Karpas-422 (cell line): ENCODE measurements around the gene SLC24A4. TPM values are rescaled to one million over a fixed set of nuclear protein-coding genes. Genes with fewer than 3 reads are reported as not detected.

ENCODE experiments used
- DNase-seq: peaks from one replicate; pipeline ENCODE4 v3.0.0-alpha.2; 2015
- H2AFZ ChIP-seq: fragments of 200-600 bp; sonication (generic); 2 replicates; pipeline ENCODE4 v1.6.1; 2014; ENCODE audit warnings: antibody characterized with exemption, low read length, mixed read lengths
- H3K27ac ChIP-seq: fragments of 200-600 bp; sonication (generic); 2 replicates; pipeline ENCODE4 v1.5.1; 2014; ENCODE audit warnings: mild to moderate bottlenecking, low read length, moderate library complexity
- H3K27me3 ChIP-seq: fragments of 200-600 bp; sonication (generic); 2 replicates; pipeline ENCODE4 v1.6.1; 2014; ENCODE audit warnings: low read length, mixed read lengths
- H3K36me3 ChIP-seq: fragments of 200-600 bp; sonication (generic); 2 replicates; pipeline ENCODE4 v1.6.1; 2014; ENCODE audit warnings: low read length, mixed read lengths; ENCODE audit not compliant: insufficient read depth
- H3K4me1 ChIP-seq: fragments of 200-600 bp; sonication (generic); 2 replicates; pipeline ENCODE4 v1.6.1; 2014; ENCODE audit warnings: mild to moderate bottlenecking, low read length, mixed read lengths
- H3K4me2 ChIP-seq: fragments of 200-600 bp; sonication (generic); 2 replicates; pipeline ENCODE4 v1.6.1; 2014; ENCODE audit warnings: low read length, low read depth, mild to moderate bottlenecking; ENCODE audit not compliant: poor library complexity, severe bottlenecking
- H3K4me3 ChIP-seq: fragments of 200-600 bp; sonication (generic); 2 replicates; pipeline ENCODE4 v1.5.1; 2014; ENCODE audit warnings: mild to moderate bottlenecking, antibody characterized with exemption, low read length, mixed read lengths
- H3K79me2 ChIP-seq: fragments of 200-600 bp; sonication (generic); 2 replicates; pipeline ENCODE4 v1.6.1; 2014; ENCODE audit warnings: mild to moderate bottlenecking, low read length, mixed read lengths
- H3K9ac ChIP-seq: fragments of 200-600 bp; sonication (generic); 2 replicates; pipeline ENCODE4 v1.6.0; 2014; ENCODE audit warnings: low read length
- H3K9me2 ChIP-seq: fragments of 200-600 bp; sonication (generic), shearing (Covaris generic); replicated peaks from 2 replicates; pipeline ENCODE4 v1.6.0; 2014; ENCODE audit warnings: mild to moderate bottlenecking, low read length, moderate library complexity; ENCODE audit not compliant: insufficient read depth
- H3K9me3 ChIP-seq: fragments of 300-700, 200-600 bp; sonication (generic); 2 replicates; pipeline ENCODE4 v1.6.1; 2014; ENCODE audit warnings: low read length, mixed read lengths
- H4K20me1 ChIP-seq: fragments of 200-600 bp; sonication (generic); 2 replicates; pipeline ENCODE4 v1.6.1; 2014; ENCODE audit warnings: mild to moderate bottlenecking, antibody characterized with exemption, low read length, low read depth; ENCODE audit not compliant: insufficient read depth
- total RNA-seq: library from RNA; depleted of rRNA; stranded (reverse); fragments of >200 nt; shearing (Covaris generic); gene quantifications from 2 replicates; pipeline ENCODE4 v1.2.3, GENCODE V29; 2014; ENCODE audit warnings: low replicate concordance

The SLC24A4 gene
- total RNA-seq, 1 experiment from 2014 or later, result not detected

DNA sequence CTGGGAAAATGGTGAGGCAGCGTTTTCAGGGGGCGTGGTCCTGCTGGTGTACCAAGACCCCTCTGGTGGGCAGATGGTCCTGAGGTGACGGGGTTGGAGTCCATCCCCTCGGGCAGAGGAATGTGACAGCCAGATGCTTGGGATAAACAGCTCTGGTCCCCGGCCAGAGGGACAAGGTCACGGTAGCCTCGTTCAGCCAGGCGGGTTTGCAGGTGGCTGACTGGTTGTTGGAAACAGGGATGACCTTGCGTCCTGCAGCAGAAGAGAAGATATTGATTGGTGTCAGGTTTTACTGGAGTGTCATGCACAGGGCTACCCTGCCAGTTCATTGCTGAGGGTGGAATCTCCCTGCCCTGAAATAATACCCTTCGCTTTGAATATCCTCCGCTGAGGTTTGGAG, 43.3 kb downstream of the SLC24A4 start:
- Histone ChIP-seq H3K9me2 (no peaks in the 10 kb centered on the region), H3K4me3 (no peak overlapping the region), H3K9ac (no peak overlapping the region), H3K27ac (no peak overlapping the region), H3K36me3 (no peaks in the 10 kb centered on the region), H3K4me2 (no peak overlapping the region), H3K4me1 (no peaks in the 10 kb centered on the region), H4K20me1 (no peaks in the 10 kb centered on the region), H2AFZ (no peak overlapping the region), H3K9me3 (no peaks in the 10 kb centered on the region), H3K27me3 (no peaks in the 10 kb centered on the region), H3K79me2 (no peaks in the 10 kb centered on the region)
- DNase-seq, result no peak

DNA sequence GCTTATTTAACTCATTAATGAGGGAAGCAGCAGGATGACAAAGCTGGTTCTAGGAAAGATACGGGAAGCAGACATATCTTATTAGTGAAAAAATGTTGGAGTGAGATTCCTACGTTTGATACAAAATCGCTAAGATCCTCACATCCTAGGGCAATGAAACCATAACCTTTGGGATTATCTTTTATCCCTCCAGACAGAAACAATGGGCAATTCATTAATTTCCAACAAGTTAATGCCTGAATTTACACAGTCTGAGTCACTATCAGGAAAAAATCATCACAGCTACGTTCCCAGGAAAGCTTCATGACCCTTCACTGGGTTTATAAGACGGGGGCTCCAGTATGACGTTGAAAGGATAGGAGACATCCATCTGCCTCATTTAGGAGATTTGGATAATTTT, 45.0 kb downstream of the SLC24A4 start:
- Histone ChIP-seq H4K20me1 (no peaks in the 10 kb centered on the region), H3K4me3 (no peak overlapping the region), H3K9me3 (no peaks in the 10 kb centered on the region), H3K9ac (no peak overlapping the region), H3K27ac (no peak overlapping the region), H3K4me1 (no peaks in the 10 kb centered on the region), H2AFZ (no peak overlapping the region), H3K27me3 (no peaks in the 10 kb centered on the region), H3K79me2 (no peaks in the 10 kb centered on the region), H3K36me3 (no peaks in the 10 kb centered on the region), H3K4me2 (no peak overlapping the region), H3K9me2 (no peaks in the 10 kb centered on the region)
- no peak for DNase-seq

DNA sequence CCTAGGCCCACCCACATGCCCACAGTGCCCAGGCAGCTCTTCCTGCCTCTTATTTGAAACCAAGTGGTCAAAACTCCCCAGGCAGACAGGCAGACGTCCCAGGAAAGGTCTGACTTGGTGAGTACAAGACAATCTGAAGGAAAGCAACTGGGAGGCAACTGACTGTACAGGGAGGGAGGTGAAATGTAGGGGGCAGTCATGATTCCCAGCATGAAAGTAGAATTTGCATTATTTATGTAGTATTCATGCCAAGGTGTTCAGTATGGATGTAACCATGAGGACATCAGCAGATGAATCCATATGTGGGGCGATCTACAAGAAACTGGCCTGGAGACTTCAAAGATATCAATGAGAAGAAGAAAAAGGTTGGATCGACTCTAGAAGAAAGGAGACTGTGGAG, 46.1 kb downstream of the SLC24A4 start:
- no peaks in the 10 kb centered on the region for H3K79me2 ChIP-seq
- H3K27ac ChIP-seq, result no peak overlapping the region
- DNase-seq, result no peak

DNA sequence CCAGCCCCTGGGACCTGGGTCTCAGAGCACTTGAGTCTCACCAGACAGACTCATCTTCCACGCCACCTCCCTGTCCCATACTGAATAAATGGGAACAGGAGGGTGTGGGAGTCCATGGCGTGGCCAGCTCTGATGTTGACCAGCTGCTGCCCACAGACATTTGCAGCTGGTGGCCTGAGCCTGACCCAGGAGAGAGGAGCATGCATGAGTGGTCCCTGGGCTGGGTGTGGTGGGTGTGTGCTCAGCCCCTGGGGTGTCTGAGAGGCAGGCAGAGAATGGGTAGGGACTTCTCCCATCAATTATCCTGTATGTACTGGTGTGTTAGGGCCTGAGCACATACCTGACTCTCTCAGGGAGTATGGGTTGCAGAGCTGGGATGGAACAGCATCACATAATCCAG, 49.3 kb downstream of the SLC24A4 start:
- Histone ChIP-seq H3K4me1 (no peaks in the 10 kb centered on the region), H4K20me1 (no peaks in the 10 kb centered on the region), H3K27ac (no peak overlapping the region), H3K27me3 (no peaks in the 10 kb centered on the region), H3K4me3 (no peak overlapping the region), H3K9me3 (no peaks in the 10 kb centered on the region), H3K4me2 (no peak overlapping the region), H3K9me2 (no peaks in the 10 kb centered on the region), H2AFZ (no peak overlapping the region), H3K79me2 (no peaks in the 10 kb centered on the region), H3K9ac (no peak overlapping the region), H3K36me3 (no peaks in the 10 kb centered on the region)
- no peak for DNase-seq

More for the DNA sequence above, 46.1 kb downstream of the SLC24A4 start:
- Histone ChIP-seq H3K36me3 (no peaks in the 10 kb centered on the region), H3K27me3 (no peaks in the 10 kb centered on the region), H2AFZ (no peak overlapping the region), H3K9ac (no peak overlapping the region), H4K20me1 (no peaks in the 10 kb centered on the region), H3K4me1 (no peaks in the 10 kb centered on the region), H3K9me2 (no peaks in the 10 kb centered on the region), H3K4me3 (no peak overlapping the region), H3K4me2 (no peak overlapping the region), H3K9me3 (no peaks in the 10 kb centered on the region)

DNA sequence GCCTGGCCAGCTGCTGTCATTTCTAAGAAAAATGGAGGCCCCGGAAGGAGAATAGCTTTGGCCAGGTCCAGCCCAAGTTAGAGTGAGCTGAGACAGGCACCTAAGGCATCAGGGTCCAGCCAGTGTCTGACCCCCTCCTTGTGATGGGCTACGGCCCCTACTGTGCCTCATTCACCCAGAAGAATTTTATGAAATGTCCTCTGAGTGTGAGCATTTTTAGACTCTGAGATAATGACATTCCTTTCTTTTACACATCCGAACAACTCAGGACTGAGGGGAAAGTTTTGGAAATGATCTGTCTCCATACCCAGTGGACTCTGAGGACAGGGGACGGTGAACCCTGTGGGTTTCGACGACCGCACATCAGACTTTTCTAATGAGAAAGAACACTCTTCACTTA, 50.4 kb downstream of the SLC24A4 start:
- H4K20me1 ChIP-seq, result no peaks in the 10 kb centered on the region
- H3K27ac ChIP-seq, result no peak overlapping the region
- no peak overlapping the region for H2AFZ ChIP-seq
- DNase-seq, result no peak
- no peaks in the 10 kb centered on the region for H3K27me3 ChIP-seq
- no peak overlapping the region for H3K4me2 ChIP-seq
- no peak overlapping the region for H3K4me3 ChIP-seq
- H3K4me1 ChIP-seq, result no peaks in the 10 kb centered on the region
- no peaks in the 10 kb centered on the region for H3K9me2 ChIP-seq
- no peaks in the 10 kb centered on the region for H3K36me3 ChIP-seq
- no peak overlapping the region for H3K9ac ChIP-seq
- no peaks in the 10 kb centered on the region for H3K79me2 ChIP-seq
- no peaks in the 10 kb centered on the region for H3K9me3 ChIP-seq

DNA sequence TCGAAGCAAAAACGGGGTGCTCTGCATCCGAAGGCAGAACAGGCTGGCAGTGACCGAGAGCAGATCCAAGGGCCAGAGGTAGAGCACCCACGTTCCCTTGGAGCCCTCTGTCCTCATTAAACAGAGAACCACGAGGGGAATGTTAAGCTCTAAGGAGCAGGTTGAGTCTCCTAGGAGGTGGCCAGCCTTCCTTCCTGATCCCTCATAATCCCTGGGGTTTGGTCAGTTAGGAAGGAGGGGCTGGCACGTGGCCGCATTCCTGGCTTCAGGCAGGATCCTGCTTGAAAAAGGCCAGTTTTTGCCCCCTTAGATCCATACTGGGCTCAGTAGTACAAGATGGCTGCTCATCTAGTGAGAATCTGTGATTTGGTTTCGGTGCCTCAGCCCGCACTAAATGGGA, 57.2 kb downstream of the SLC24A4 start:
- H2AFZ ChIP-seq, result no peak overlapping the region
- no peaks in the 10 kb centered on the region for H3K4me1 ChIP-seq

DNA sequence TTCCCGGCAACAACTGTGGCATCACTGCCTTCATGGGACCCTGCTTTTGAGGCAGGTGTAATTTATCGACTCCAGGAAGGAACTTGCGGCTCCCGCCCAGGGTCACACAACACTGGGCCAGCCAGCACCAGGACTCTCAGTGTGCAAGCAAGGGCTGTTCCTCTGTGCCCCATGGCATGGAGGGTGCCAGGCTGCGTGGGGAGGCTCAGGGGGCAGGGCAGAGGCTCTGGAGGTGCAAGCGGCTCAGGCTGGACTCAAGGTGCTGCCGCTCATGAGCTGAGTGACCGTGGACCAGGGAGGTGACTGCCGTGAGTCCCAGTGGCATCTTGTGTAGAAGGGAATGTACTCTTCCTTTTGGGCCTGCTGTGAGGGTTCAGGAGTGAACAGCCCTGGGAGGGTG, 57.6 kb downstream of the SLC24A4 start:
- no peak overlapping the region for H3K27ac ChIP-seq
- H4K20me1 ChIP-seq, result 0 out of 2 replicates have a peak, but pooled peaks cover 1% of the 10 kb centered on the region
- no peak overlapping the region for H2AFZ ChIP-seq
- no peaks in the 10 kb centered on the region for H3K79me2 ChIP-seq
- H3K9ac ChIP-seq, result no peak overlapping the region
- H3K4me2 ChIP-seq, result no peak overlapping the region
- no peaks in the 10 kb centered on the region for H3K9me3 ChIP-seq
- DNase-seq, result no peak
- no peaks in the 10 kb centered on the region for H3K36me3 ChIP-seq
- H3K9me2 ChIP-seq, result no peaks in the 10 kb centered on the region
- H3K4me1 ChIP-seq, result no peaks in the 10 kb centered on the region
- no peaks in the 10 kb centered on the region for H3K27me3 ChIP-seq
- H3K4me3 ChIP-seq, result no peak overlapping the region

More for the DNA sequence above, 57.2 kb downstream of the SLC24A4 start:
- H3K27me3 ChIP-seq, result no peaks in the 10 kb centered on the region
- DNase-seq, result no peak
- no peak overlapping the region for H3K27ac ChIP-seq
- no peaks in the 10 kb centered on the region for H3K79me2 ChIP-seq
- no peaks in the 10 kb centered on the region for H3K9me3 ChIP-seq
- H3K4me2 ChIP-seq, result no peak overlapping the region
- H3K4me3 ChIP-seq, result no peak overlapping the region
- H3K9me2 ChIP-seq, result no peaks in the 10 kb centered on the region
- no peak overlapping the region for H3K9ac ChIP-seq
- no peaks in the 10 kb centered on the region for H3K36me3 ChIP-seq
- H4K20me1 ChIP-seq, result no peaks in the 10 kb centered on the region

DNA sequence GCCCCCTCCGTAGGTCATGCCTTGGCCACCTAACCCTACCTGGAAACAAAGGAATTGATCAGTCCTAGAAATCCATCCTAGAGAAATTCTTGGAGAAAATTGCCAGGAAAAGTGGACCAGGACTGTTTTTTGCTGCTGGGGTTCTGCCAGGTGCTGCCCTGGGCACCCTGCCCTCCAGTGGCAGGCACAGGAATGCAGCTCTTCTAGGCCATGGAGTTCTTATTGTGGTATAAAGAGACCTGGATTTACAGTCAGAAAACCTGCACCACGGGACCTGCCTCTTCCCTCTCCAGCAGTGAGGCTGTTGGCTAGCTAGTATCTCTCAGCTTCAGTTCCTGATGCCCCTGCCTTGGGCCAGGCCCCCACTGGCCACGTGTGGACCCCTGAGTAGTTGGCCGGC, 59.7 kb downstream of the SLC24A4 start:
- Histone ChIP-seq H3K9me2 (no peaks in the 10 kb centered on the region), H3K4me1 (no peaks in the 10 kb centered on the region), H4K20me1 (0 out of 2 replicates have a peak, but pooled peaks cover 4% of the 10 kb centered on the region), H3K4me3 (no peak overlapping the region), H3K36me3 (no peaks in the 10 kb centered on the region), H3K9ac (no peak overlapping the region), H2AFZ (no peak overlapping the region), H3K4me2 (no peak overlapping the region), H3K79me2 (no peaks in the 10 kb centered on the region), H3K27ac (no peak overlapping the region), H3K9me3 (no peaks in the 10 kb centered on the region), H3K27me3 (no peaks in the 10 kb centered on the region)
- DNase-seq, result no peak

DNA sequence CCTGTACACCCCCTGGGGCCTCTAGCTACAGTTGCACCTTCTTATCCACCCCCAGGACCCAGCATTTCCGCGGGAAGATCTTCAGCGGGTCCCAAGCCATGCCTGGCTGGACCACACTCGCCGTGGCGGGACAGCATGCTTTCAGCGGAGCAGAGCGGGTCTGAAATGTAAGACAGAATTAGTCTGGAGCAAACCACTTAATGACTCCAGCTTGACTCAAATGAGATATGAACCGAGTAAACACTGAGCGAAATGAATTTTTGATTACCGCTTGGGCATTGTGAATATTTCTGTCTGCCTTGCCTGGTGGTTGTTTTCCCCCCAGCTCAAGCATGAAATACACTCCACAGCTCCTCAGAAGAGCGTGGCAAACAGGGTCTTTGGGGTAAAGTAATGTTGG, 60.8 kb downstream of the SLC24A4 start:
- no peaks in the 10 kb centered on the region for H3K9me3 ChIP-seq
- H3K36me3 ChIP-seq, result no peaks in the 10 kb centered on the region
- DNase-seq, result no peak
- no peaks in the 10 kb centered on the region for H3K4me1 ChIP-seq
- H4K20me1 ChIP-seq, result 0 out of 2 replicates have a peak, but pooled peaks cover 4% of the 10 kb centered on the region
- no peaks in the 10 kb centered on the region for H3K9me2 ChIP-seq
- no peaks in the 10 kb centered on the region for H3K79me2 ChIP-seq
- H3K27me3 ChIP-seq, result no peaks in the 10 kb centered on the region
- H3K9ac ChIP-seq, result no peak overlapping the region
- no peak overlapping the region for H2AFZ ChIP-seq
- H3K4me3 ChIP-seq, result no peak overlapping the region
- H3K27ac ChIP-seq, result no peak overlapping the region
- no peak overlapping the region for H3K4me2 ChIP-seq
